Measurements from ENCODE around the gene TARS1.

Gene TARS1

GRCh38 chr5:33438996-33439395 lies 1.8 kb upstream of the TARS1 start:
- in situ Hi-C loops (cut with HindIII; ENCODE audit: low sequenced_read_pairs), result no loop called here

- in situ Hi-C loops (cut with HindIII; ENCODE audit: low sequenced_read_pairs), result no loop called here
These were observed 772 bp upstream of the TARS1 start for GRCh38 chr5:33439905-33440481.

GRCh38 chr5:33441241-33442177 lies 744 bp downstream of the TARS1 start:
- in situ Hi-C loops (cut with HindIII; ENCODE audit: low sequenced_read_pairs), result no loop called here

- in situ Hi-C loops (cut with HindIII; ENCODE audit: low sequenced_read_pairs), result no loop called here
These were observed 3.8 kb downstream of the TARS1 start for GRCh38 chr5:33444542-33444941.

GRCh38 chr5:33445798-33446197 lies 5.0 kb downstream of the TARS1 start:
- in situ Hi-C loops (cut with HindIII; ENCODE audit: low sequenced_read_pairs), result no loop called here

GRCh38 chr5:33448118-33448517 lies 7.4 kb downstream of the TARS1 start:
- in situ Hi-C loops (cut with HindIII; ENCODE audit: low sequenced_read_pairs), result no loop called here

GRCh38 chr5:33457126-33457525 lies 16.4 kb downstream of the TARS1 start:
- in situ Hi-C loops (cut with HindIII; ENCODE audit: low sequenced_read_pairs), result no loop called here

- in situ Hi-C loops (cut with HindIII; ENCODE audit: low sequenced_read_pairs), result no loop called here
These were observed 17.1 kb downstream of the TARS1 start for GRCh38 chr5:33457817-33458216.

GRCh38 chr5:33460210-33460609 lies 19.4 kb downstream of the TARS1 start:
- in situ Hi-C loops (cut with HindIII; ENCODE audit: low sequenced_read_pairs), result no loop called here

GRCh38 chr5:33462456-33462855 lies 21.7 kb downstream of the TARS1 start:
- in situ Hi-C loops (cut with HindIII; ENCODE audit: low sequenced_read_pairs), result no loop called here

GRCh38 chr5:33465120-33465519 lies 24.4 kb downstream of the TARS1 start:
- in situ Hi-C loops (cut with HindIII; ENCODE audit: low sequenced_read_pairs), result no loop called here

GRCh38 chr5:33468775-33469435 lies 28.1 kb downstream of the TARS1 start:
- in situ Hi-C loops (cut with HindIII; ENCODE audit: low sequenced_read_pairs), result no loop called here

- in situ Hi-C loops (cut with HindIII; ENCODE audit: low sequenced_read_pairs), result no loop called here
These were observed 29.8 kb downstream of the TARS1 start for GRCh38 chr5:33470544-33470943.

GRCh38 chr5:33472805-33473409 lies 32.1 kb downstream of the TARS1 start:
- in situ Hi-C loops (cut with HindIII; ENCODE audit: low sequenced_read_pairs), result no loop called here

GRCh38 chr5:33474004-33474403 lies 33.2 kb downstream of the TARS1 start:
- in situ Hi-C loops (cut with HindIII; ENCODE audit: low sequenced_read_pairs), result no loop called here

GRCh38 chr5:33474931-33475499 lies 34.2 kb downstream of the TARS1 start:
- in situ Hi-C loops (cut with HindIII; ENCODE audit: low sequenced_read_pairs), result loop anchor here (5.0 kb wide), 1 partner anchor 52 kb away; no protein-coding TSS in a partner anchor

- in situ Hi-C loops (cut with HindIII; ENCODE audit: low sequenced_read_pairs), result loop anchor here (5.0 kb wide), 1 partner anchor 52 kb away; no protein-coding TSS in a partner anchor
These were observed 34.9 kb downstream of the TARS1 start for GRCh38 chr5:33475706-33476105.

GRCh38 chr5:33476992-33477391 lies 36.2 kb downstream of the TARS1 start:
- in situ Hi-C loops (cut with HindIII; ENCODE audit: low sequenced_read_pairs), result loop anchor here (5.0 kb wide), 1 partner anchor 50 kb away; no protein-coding TSS in a partner anchor

GRCh38 chr5:33477816-33478215 lies 37.1 kb downstream of the TARS1 start:
- in situ Hi-C loops (cut with HindIII; ENCODE audit: low sequenced_read_pairs), result loop anchor here (5.0 kb wide), 1 partner anchor 49 kb away; no protein-coding TSS in a partner anchor

GRCh38 chr5:33479311-33479710 lies 38.5 kb downstream of the TARS1 start:
- in situ Hi-C loops (cut with HindIII; ENCODE audit: low sequenced_read_pairs), result loop anchor here (5.0 kb wide), 1 partner anchor 48 kb away; no protein-coding TSS in a partner anchor

- in situ Hi-C loops (cut with HindIII; ENCODE audit: low sequenced_read_pairs), result no loop called here
These were observed 40.1 kb downstream of the TARS1 start for GRCh38 chr5:33480876-33481275.

Measured in endothelial cell of hepatic sinusoid (primary cell).